CD4-positive, alpha-beta T cell (primary cell): Measurements from ENCODE around the gene CAMTA1. TPM values are rescaled to one million over a fixed set of nuclear protein-coding genes. Genes with fewer than 3 reads are reported as not detected.

Experiments used
- ATAC-seq: fragments of 200-7000 bp; cut with Tn5 transposase; one replicate; pipeline ENCODE4 v1.10.0; 2022; ENCODE audit warnings: mild to moderate bottlenecking; ENCODE audit not compliant: poor library complexity
- CTCF ChIA-PET: fragments of 350-600 bp; sonication (Branson Sonifier 250); formaldehyde crosslinking; loops from one replicate; lab custom pipeline; 2021; ENCODE audit warnings: antibody characterized with exemption, inconsistent platforms; lab: Charles Lee
- POLR2A ChIA-PET: fragments of 350-600 bp; sonication (Branson Sonifier 250); formaldehyde crosslinking; loops from one replicate; lab custom pipeline; 2021; ENCODE audit warnings: antibody characterized with exemption, inconsistent platforms; lab: Charles Lee
- DNase-seq, 14 experiments: peaks; one replicate each; pipeline ENCODE4 v3.0.0-alpha.2; 2013 to 2020; ENCODE audit warnings: mixed read lengths in 2 of 14
- H3K27ac ChIP-seq, 2 donors: one replicate each; pipeline versions ENCODE4 v1.5.1 to v1.7.0; 2013; ENCODE audit warnings: low read length in 2 of 2, low read depth in 1 of 2, mild to moderate bottlenecking in 1 of 2
- H3K27me3 ChIP-seq, 2 experiments: 1 replicate in 1 of 2; 2 replicates in 1 of 2; pipeline versions ENCODE4 v1.6.1 to v1.7.0; 2013; ENCODE audit warnings: low read length in 2 of 2, control low read depth in 1 of 2, mild to moderate bottlenecking in 1 of 2, moderate library complexity in 1 of 2; ENCODE audit not compliant: insufficient read depth in 2 of 2, control insufficient read depth in 1 of 2
- H3K36me3 ChIP-seq: one replicate; pipeline ENCODE4 v1.6.1; 2013; ENCODE audit warnings: low read length, control low read depth; ENCODE audit not compliant: insufficient read depth
- H3K4me1 ChIP-seq: one replicate; pipeline ENCODE4 v1.6.1; 2013; ENCODE audit warnings: low read length, control low read depth; ENCODE audit not compliant: insufficient read depth
- H3K4me3 ChIP-seq: one replicate; pipeline ENCODE4 v1.5.1; 2013; ENCODE audit warnings: mild to moderate bottlenecking, low read length, moderate library complexity
- H3K9me3 ChIP-seq, 2 experiments: 1 replicate in 1 of 2; 2 replicates in 1 of 2; pipeline versions ENCODE4 v1.6.1 to v1.7.0; 2013; ENCODE audit warnings: low read length in 2 of 2, mild to moderate bottlenecking in 2 of 2, control low read depth in 1 of 2, moderate library complexity in 1 of 2; ENCODE audit not compliant: control insufficient read depth in 1 of 2, insufficient read depth in 1 of 2
- H3K27ac Mint-ChIP-seq: one replicate; pipeline ENCODE4 v1.8.0; 2020; ENCODE audit warnings: mixed read lengths
- H3K27me3 Mint-ChIP-seq: one replicate; pipeline ENCODE4 v1.8.0; 2021; ENCODE audit warnings: mixed read lengths
- H3K36me3 Mint-ChIP-seq: one replicate; pipeline ENCODE4 v1.8.0; 2021; ENCODE audit warnings: low read depth, mixed read lengths
- H3K4me1 Mint-ChIP-seq: one replicate; pipeline ENCODE4 v1.8.0; 2021; ENCODE audit warnings: low read depth, mixed read lengths
- H3K4me3 Mint-ChIP-seq: one replicate; pipeline ENCODE4 v1.8.0; 2020; ENCODE audit warnings: mild to moderate bottlenecking, mixed read lengths
- H3K9me3 Mint-ChIP-seq: one replicate; pipeline ENCODE4 v1.8.0; 2020; ENCODE audit warnings: mixed read lengths
- CTCF ChIP-seq: fragments of 200-600 bp; IDR thresholded peaks from one replicate; pipeline ENCODE4 v1.8.0; 2022; ENCODE audit warnings: antibody characterized with exemption, mild to moderate bottlenecking
- intact Hi-C, 2 experiments: fragments of 100-400 bp; cut with DNase I in 1 of 2; cut with micrococcal nuclease in 1 of 2; formaldehyde crosslinking; loops; one replicate each; pipeline versions ENCODE4 v1.15.1 to v1.9.0; 2023 to 2025; cut with DNase I, micrococcal nuclease
- total RNA-seq, 174 experiments: library from RNA in 2 of 174; stranded (reverse) in 2 of 174; gene quantifications; one replicate each; pipeline ENCODE4 v1.2.3 and lab custom pipeline; 2021 to 2026

CAMTA1 gene
- total RNA-seq, 2 experiments from 2014 or later, result 38.6 to 39.3 TPM

- no peak overlapping the region for H3K27ac Mint-ChIP-seq
- H3K4me1 Mint-ChIP-seq, result no peaks in the 10 kb centered on the region
- H3K9me3 Mint-ChIP-seq, result no peaks in the 10 kb centered on the region
- Histone ChIP-seq H3K27me3 (no peaks in the 10 kb centered on the region), H3K9me3 (no peaks in the 10 kb centered on the region), H3K4me3 (no peak overlapping the region), H3K27ac (no peak overlapping the region), H3K4me1 (no peaks in the 10 kb centered on the region), H3K36me3 (no peaks in the 10 kb centered on the region)
- ChIA-PET POLR2A (no interaction called here), CTCF (no interaction called here)
- ATAC-seq (no peak), DNase-seq (no peak)
- no peak for TF ChIP-seq CTCF
- H3K27me3 Mint-ChIP-seq, result peaks cover 20% of the 10 kb centered on the region
- H3K36me3 Mint-ChIP-seq, result no peaks in the 10 kb centered on the region
- no peak overlapping the region for H3K4me3 Mint-ChIP-seq
- intact Hi-C loops, result no loop called here
Measured at GRCh38 chr1:7106442-7107108, 321.3 kb downstream of the CAMTA1 start.

DNA sequence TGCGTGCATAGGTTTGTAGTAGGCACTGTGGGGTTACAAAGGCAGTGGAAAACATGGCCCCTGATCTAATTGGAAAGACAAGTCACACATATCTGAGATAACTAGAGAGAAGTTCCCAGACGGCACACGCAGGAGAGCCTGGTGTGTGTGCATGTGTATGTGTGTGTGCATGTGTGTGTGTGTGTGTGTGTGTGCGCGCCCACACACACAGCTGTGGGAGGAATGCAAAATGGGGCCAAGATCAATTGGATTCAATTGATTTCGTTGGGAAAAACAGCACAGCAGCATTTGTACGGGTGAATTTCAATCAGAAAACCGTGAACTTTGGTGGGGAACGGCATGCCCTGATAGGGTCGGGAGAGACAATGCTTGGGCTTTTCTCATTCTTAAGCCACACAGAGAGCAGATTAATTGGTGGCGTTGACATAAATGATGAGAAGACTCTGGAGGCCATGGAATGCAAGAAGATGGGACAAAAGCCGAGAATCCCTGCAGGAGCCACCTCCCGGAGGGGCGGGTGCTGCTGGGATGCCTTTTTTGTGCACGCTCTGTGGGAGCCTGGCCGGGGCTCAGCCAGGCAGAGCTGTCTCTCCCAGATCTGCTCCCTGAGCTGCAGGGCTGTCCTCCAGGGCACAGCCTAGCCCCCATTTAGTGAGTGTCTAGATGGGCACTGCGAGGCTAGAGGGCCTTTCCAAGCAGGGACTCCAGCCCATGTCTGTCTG, 322.0 kb downstream of the CAMTA1 start:
- ChIA-PET CTCF (no interaction called here), POLR2A (no interaction called here)
- H3K36me3 ChIP-seq, result no peaks in the 10 kb centered on the region
- H3K4me3 ChIP-seq, result no peak overlapping the region
- no peaks in the 10 kb centered on the region for H3K4me1 ChIP-seq
- peaks cover 20% of the 10 kb centered on the region for H3K27me3 Mint-ChIP-seq
- DNase-seq (no peak), ATAC-seq (no peak)
- no peak for TF ChIP-seq CTCF
- H3K9me3 ChIP-seq, result no peaks in the 10 kb centered on the region
- no peaks in the 10 kb centered on the region for H3K4me1 Mint-ChIP-seq
- no peak overlapping the region for H3K27ac ChIP-seq
- no peaks in the 10 kb centered on the region for H3K9me3 Mint-ChIP-seq
- intact Hi-C loops, result no loop called here
- H3K27me3 ChIP-seq, result peaks cover 0 to 4% of the 10 kb centered on the region in 2 experiments
- H3K36me3 Mint-ChIP-seq, result no peaks in the 10 kb centered on the region
- no peak overlapping the region for H3K27ac Mint-ChIP-seq
- H3K4me3 Mint-ChIP-seq, result no peak overlapping the region

- Mint-ChIP-seq H3K4me1 (no peaks in the 10 kb centered on the region), H3K36me3 (no peaks in the 10 kb centered on the region), H3K27ac (no peak overlapping the region), H3K27me3 (peaks cover 20% of the 10 kb centered on the region), H3K9me3 (no peaks in the 10 kb centered on the region), H3K4me3 (no peak overlapping the region)
- H3K27me3 ChIP-seq, result peaks cover 0 to 5% of the 10 kb centered on the region in 2 experiments
- ChIA-PET CTCF (no interaction called here), POLR2A (no interaction called here)
- ATAC-seq (no peak), DNase-seq (peak in 3 of 14 experiments; percentile 6 to 21 (median 9))
- peaks cover 0 to 4% of the 10 kb centered on the region in 2 experiments for H3K9me3 ChIP-seq
- H3K4me3 ChIP-seq, result no peak overlapping the region
- intact Hi-C loops, result no loop called here
- no peaks in the 10 kb centered on the region for H3K4me1 ChIP-seq
- no peak overlapping the region for H3K27ac ChIP-seq
- TF ChIP-seq CTCF, result no peak
- H3K36me3 ChIP-seq, result no peaks in the 10 kb centered on the region
Measured at GRCh38 chr1:7108251-7108650, 323.0 kb downstream of the CAMTA1 start.
